Neural cell (in vitro differentiated cells): Measurements from ENCODE around the gene DUSP28.

Experiments used
- EZH2 ChIP-seq: fragments of 200-600, 300-800 bp; shearing (Covaris generic), sonication (generic); IDR thresholded peaks from 2 replicates; pipeline ENCODE4 v1.6.1; 2014; ENCODE audit warnings: antibody characterized with exemption, low read length, borderline replicate concordance, mild to moderate bottlenecking; ENCODE audit not compliant: insufficient read depth, poor library complexity, severe bottlenecking
- TF ChIP-seq, protein P1 (sequence below): fragments of 450-650 bp; IDR thresholded peaks from 2 replicates; pipeline ENCODE4 v1.5.1; 2014; ENCODE audit warnings: antibody characterized with exemption, mild to moderate bottlenecking, moderate library complexity; ENCODE audit not compliant: poor library complexity, severe bottlenecking

DNA sequence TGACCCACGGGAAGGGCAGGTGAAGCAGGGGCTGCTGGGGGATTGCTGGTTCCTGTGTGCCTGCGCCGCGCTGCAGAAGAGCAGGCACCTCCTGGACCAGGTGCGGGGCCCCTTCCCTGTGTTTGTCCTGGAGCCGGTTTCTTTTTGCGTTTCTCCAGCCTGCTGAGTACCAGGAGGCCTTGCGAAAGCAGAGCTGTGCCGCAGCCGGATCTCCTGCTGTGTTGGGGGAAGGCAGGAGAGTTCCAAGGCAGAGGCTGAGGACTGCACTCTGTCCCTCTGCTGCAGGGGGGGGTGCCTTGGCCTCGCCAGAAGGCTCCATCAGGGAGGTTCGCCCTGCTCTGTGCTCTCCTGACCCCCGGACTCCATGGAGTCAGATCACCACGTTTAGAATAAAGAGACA, 29.2 kb downstream of the DUSP28 start:
- TF ChIP-seq, protein P1, sequence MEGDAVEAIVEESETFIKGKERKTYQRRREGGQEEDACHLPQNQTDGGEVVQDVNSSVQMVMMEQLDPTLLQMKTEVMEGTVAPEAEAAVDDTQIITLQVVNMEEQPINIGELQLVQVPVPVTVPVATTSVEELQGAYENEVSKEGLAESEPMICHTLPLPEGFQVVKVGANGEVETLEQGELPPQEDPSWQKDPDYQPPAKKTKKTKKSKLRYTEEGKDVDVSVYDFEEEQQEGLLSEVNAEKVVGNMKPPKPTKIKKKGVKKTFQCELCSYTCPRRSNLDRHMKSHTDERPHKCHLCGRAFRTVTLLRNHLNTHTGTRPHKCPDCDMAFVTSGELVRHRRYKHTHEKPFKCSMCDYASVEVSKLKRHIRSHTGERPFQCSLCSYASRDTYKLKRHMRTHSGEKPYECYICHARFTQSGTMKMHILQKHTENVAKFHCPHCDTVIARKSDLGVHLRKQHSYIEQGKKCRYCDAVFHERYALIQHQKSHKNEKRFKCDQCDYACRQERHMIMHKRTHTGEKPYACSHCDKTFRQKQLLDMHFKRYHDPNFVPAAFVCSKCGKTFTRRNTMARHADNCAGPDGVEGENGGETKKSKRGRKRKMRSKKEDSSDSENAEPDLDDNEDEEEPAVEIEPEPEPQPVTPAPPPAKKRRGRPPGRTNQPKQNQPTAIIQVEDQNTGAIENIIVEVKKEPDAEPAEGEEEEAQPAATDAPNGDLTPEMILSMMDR, result no peak
- TF ChIP-seq EZH2, result no peak
